SIG-M5 (cell line): Measurements from ENCODE around the gene UIMC1.
"Not testable (repeated sequence)": the region's sequence is repeated elsewhere in the genome, so short reads cannot be mapped to it uniquely, and the experiment has no call there.

ENCODE experiments used
- DNase-seq: peaks from one replicate; lab custom pipeline; 2025; lab: John Stamatoyannopoulos, UW

UIMC1 gene

GRCh38 chr5:177006265-177006972 lies at the start of gene UIMC1:
Gene UIMC1, minus strand, starts transcription at chr5:177006779. Its CDS starts 24,164 bp downstream, at chr5:176982615.
- DNase-seq = peak; percentile 40

- no peak for DNase-seq
Observed at GRCh38 chr5:177049285-177049684, 42.7 kb upstream of the UIMC1 start.

- not testable (repeated sequence) for DNase-seq
Observed at GRCh38 chr5:177048531-177048930, 42.0 kb upstream of the UIMC1 start.

GRCh38 chr5:177045631-177046030 lies 39.1 kb upstream of the UIMC1 start:
- no peak for DNase-seq

- no peak for DNase-seq
Observed at GRCh38 chr5:177044641-177045040, 38.1 kb upstream of the UIMC1 start.

- no peak for DNase-seq
Observed at GRCh38 chr5:177043958-177044357, 37.4 kb upstream of the UIMC1 start.

GRCh38 chr5:177043114-177043513 lies 36.5 kb upstream of the UIMC1 start:
- no peak for DNase-seq

GRCh38 chr5:177041936-177042335 lies 35.4 kb upstream of the UIMC1 start:
- DNase-seq = no peak

GRCh38 chr5:177040814-177041420 lies 34.3 kb upstream of the UIMC1 start:
- DNase-seq = no peak

GRCh38 chr5:177036921-177037320 lies 30.3 kb upstream of the UIMC1 start:
- no peak for DNase-seq

- DNase-seq = no peak
Observed at GRCh38 chr5:177036443-177036842, 29.9 kb upstream of the UIMC1 start.

GRCh38 chr5:177035976-177036375 lies 29.4 kb upstream of the UIMC1 start:
- no peak for DNase-seq

- DNase-seq = no peak
Observed at GRCh38 chr5:177029498-177029897, 22.9 kb upstream of the UIMC1 start.

GRCh38 chr5:177027665-177028064 lies 21.1 kb upstream of the UIMC1 start:
- no peak for DNase-seq

- no peak for DNase-seq
Observed at GRCh38 chr5:177025101-177025601, 18.6 kb upstream of the UIMC1 start.

GRCh38 chr5:177024559-177024958 lies 18.0 kb upstream of the UIMC1 start:
- DNase-seq = no peak

- no peak for DNase-seq
Observed at GRCh38 chr5:177023303-177023664, 16.7 kb upstream of the UIMC1 start.

GRCh38 chr5:177022386-177023302 lies 16.1 kb upstream of the UIMC1 start, which contains the start of gene ZNF346:
Gene ZNF346, plus strand, starts transcription at chr5:177022696. Its CDS starts 43 bp downstream, at chr5:177022739.
- peak; percentile 57 for DNase-seq

GRCh38 chr5:177020033-177020432 lies 13.5 kb upstream of the UIMC1 start:
- no peak for DNase-seq

GRCh38 chr5:177018341-177018740 lies 11.8 kb upstream of the UIMC1 start:
- no peak for DNase-seq

- no peak for DNase-seq
Observed at GRCh38 chr5:177015156-177015555, 8.6 kb upstream of the UIMC1 start.

GRCh38 chr5:177010153-177010552 lies 3.6 kb upstream of the UIMC1 start:
- no peak for DNase-seq
